ENCODE measurements around the gene MCF2L2.

Gene MCF2L2

GRCh38 chr3:183156266-183156665 is 272.2 kb downstream of the MCF2L2 start:
- DNase-seq = no peak

GRCh38 chr3:183155499-183155898 is 272.9 kb downstream of the MCF2L2 start:
- DNase-seq = no peak

GRCh38 chr3:183153210-183153950 is 275.0 kb downstream of the MCF2L2 start:
- no peak for DNase-seq

- no peak for DNase-seq
Measured at GRCh38 chr3:183151821-183152351, 276.5 kb downstream of the MCF2L2 start.

GRCh38 chr3:183151086-183151485 is 277.3 kb downstream of the MCF2L2 start:
- DNase-seq = no peak

GRCh38 chr3:183149915-183150750 is 278.3 kb downstream of the MCF2L2 start:
- no peak for DNase-seq

- DNase-seq = no peak
Measured at GRCh38 chr3:183148056-183148455, 280.4 kb downstream of the MCF2L2 start.

GRCh38 chr3:183144363-183144762 is 284.1 kb downstream of the MCF2L2 start:
- no peak for DNase-seq

- DNase-seq = no peak
Measured at GRCh38 chr3:183142199-183142598, 286.2 kb downstream of the MCF2L2 start.

GRCh38 chr3:183134844-183135243 is 293.6 kb downstream of the MCF2L2 start:
- no peak for DNase-seq

- DNase-seq = no peak
Measured at GRCh38 chr3:183132409-183132808, 296.0 kb downstream of the MCF2L2 start.

GRCh38 chr3:183131735-183132134 is 296.7 kb downstream of the MCF2L2 start:
- DNase-seq = no peak

GRCh38 chr3:183131186-183131725 is 297.2 kb downstream of the MCF2L2 start:
- no peak for DNase-seq

GRCh38 chr3:183129243-183129642 is 299.2 kb downstream of the MCF2L2 start:
- DNase-seq = no peak

GRCh38 chr3:183128709-183129108 is 299.7 kb downstream of the MCF2L2 start:
- no peak for DNase-seq

Measured in DMS 273 treated with DMSO at 0.1 percent for 48 hours (cell line).